ENCODE results near the gene KCND3. TPM values are rescaled to one million over a fixed set of nuclear protein-coding genes. Genes with fewer than 3 reads are reported as not detected.
"Not testable (repeated sequence)": the region's sequence is repeated elsewhere in the genome, so short reads cannot be mapped to it uniquely, and the experiment has no call there.

The KCND3 gene
- total and polyA plus RNA-seq, 8 donors = 2.5 to 18.6 (median 6.9) TPM

DNA sequence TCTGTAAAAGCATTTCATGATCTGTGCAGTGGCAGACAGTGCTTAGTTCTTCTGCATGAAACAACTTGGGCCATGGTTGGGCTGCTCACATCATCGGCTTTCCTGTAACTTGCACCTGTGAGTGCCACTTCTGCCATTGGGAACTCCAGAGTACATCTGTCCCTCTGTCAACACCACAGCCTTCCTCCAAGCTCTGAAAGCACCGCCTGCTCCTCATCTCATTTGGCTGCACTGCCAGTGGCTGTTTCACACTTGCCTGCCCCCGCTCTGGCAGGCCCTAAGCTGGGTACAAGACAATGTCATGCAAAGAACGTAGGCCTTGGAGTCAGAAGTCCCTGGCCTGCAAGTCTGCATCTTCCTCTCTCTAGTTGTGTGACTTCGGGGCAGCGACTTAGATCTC lies 187.4 kb downstream of the KCND3 start:
- DNase-seq (no peak), FAIRE-seq (no peak), ATAC-seq (no peak)
- Histone ChIP-seq H3K4me3 (no peak overlapping the region), H3K9me3 (no peaks in the 10 kb centered on the region), H3K27me3 (no peaks in the 10 kb centered on the region), H3K4me1 (no peaks in the 10 kb centered on the region), H3K27ac (no peak overlapping the region), H3K36me3 (no peaks in the 10 kb centered on the region)
- intact Hi-C loops (cut with DNase I) = no loop called here
- TF ChIP-seq CTCF (IDR thresholded peaks at IDR 0.05) = no peak
- WGBS, 2 donors = 90 to 94% methylated on average over 6 of the region's 6 CpGs

DNA sequence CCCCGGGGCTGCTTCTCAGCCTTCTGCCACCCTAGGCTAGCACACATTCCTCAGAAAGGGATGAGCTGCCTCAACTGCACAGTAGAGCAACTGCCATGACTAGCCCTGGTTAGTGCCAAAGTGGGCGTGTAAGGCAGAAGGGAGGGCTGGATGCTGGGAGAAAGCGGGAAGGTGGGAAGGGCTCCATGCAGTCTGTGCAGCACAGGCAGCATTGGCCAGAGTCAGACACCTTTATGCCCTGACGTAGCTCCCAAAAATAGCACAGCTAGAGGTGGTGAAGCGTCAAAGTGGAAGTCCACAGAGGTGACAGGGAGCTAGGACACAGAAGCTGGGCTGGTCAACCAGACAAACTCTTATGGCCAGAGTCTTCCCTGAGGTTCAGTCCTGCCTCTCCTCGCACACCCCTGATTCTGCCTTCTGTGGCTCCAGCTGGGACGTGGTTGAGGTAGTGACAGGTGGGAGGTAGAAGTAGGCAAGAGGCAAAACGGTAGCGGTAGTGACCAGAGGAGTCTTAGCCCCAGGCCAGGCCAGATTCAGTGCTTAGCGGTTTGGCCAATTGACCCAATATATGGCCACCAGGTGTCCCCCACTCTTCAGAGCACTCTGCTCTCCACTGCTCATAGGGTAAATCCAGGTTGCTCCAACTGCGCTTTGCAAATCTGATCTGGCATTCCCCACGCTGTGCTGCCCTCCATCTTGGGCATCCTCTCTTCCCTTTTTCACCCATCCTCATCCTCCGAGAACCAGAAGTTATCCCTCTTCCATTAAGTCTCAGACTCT lies 188.2 kb downstream of the KCND3 start:
- Histone ChIP-seq H3K36me3 (no peaks in the 10 kb centered on the region), H3K4me1 (no peaks in the 10 kb centered on the region), H3K27me3 (no peaks in the 10 kb centered on the region), H3K27ac (no peak overlapping the region), H3K9me3 (no peaks in the 10 kb centered on the region), H3K4me3 (no peak overlapping the region)
- 84 to 87% methylated on average over 13 of the region's 13 CpGs for WGBS, 2 donors
- FAIRE-seq = no peak
- peak in 2 of 4 donors; percentile 37 to 40 for ATAC-seq
- intact Hi-C loops (cut with DNase I) = no loop called here
- no peak for DNase-seq
- TF ChIP-seq CTCF (IDR thresholded peaks at IDR 0.05) = no peak

DNA sequence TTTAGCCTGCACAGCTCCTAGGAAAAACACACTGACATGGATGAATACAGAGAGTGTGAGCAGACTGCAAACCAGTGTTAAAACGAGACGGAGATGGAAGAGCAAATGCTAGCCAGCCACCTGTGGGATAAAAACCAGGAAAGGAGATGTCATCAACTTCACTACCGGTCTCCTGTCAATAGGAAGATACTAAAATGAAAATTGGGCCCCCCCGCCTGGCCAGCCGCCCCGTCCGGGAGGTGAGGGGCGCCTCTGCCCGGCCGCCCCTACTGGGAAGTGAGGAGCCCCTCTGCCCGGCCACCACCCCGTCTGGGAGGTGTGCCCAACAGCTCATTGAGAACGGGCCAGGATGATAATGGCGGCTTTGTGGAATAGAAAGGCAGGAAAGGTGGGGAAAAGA lies 189.7 kb downstream of the KCND3 start:
- FAIRE-seq; H3K4me3 ChIP-seq; H3K36me3 ChIP-seq; H3K4me1 ChIP-seq; DNase-seq; H3K27me3 ChIP-seq; H3K9me3 ChIP-seq; H3K27ac ChIP-seq; intact Hi-C loops (cut with DNase I); ATAC-seq: not testable (repeated sequence)
- WGBS, 2 donors = 82 to 96% methylated on average over 10 to 14 of the region's 14 CpGs

GRCh38 chr1:111798580-111798979 lies 190.9 kb downstream of the KCND3 start:
- TF ChIP-seq CTCF (IDR thresholded peaks at IDR 0.05) = no peak

GRCh38 chr1:111795401-111795800 lies 194.1 kb downstream of the KCND3 start:
- 78 to 85% methylated on average over 6 of the region's 6 CpGs for WGBS, 2 donors
- intact Hi-C loops (cut with DNase I) = no loop called here

More at GRCh38 chr1:111798580-111798979, 190.9 kb downstream of the KCND3 start:
- Histone ChIP-seq H3K9me3 (no peaks in the 10 kb centered on the region), H3K4me1 (no peaks in the 10 kb centered on the region), H3K36me3 (no peaks in the 10 kb centered on the region), H3K27me3 (no peaks in the 10 kb centered on the region), H3K4me3 (no peak overlapping the region), H3K27ac (no peak overlapping the region)
- ATAC-seq (no peak), FAIRE-seq (no peak), DNase-seq (no peak)
- intact Hi-C loops (cut with DNase I) = no loop called here
- WGBS, 2 donors = 92 to 100% methylated on average over 2 of the region's 2 CpGs

More at GRCh38 chr1:111795401-111795800, 194.1 kb downstream of the KCND3 start:
- no peak for DNase-seq
- no peak for ATAC-seq
- no peak for FAIRE-seq
- H3K27me3 ChIP-seq = no peaks in the 10 kb centered on the region
- no peak overlapping the region for H3K27ac ChIP-seq
- no peak overlapping the region for H3K4me3 ChIP-seq
- H3K4me1 ChIP-seq = no peaks in the 10 kb centered on the region
- TF ChIP-seq CTCF (IDR thresholded peaks at IDR 0.05) = no peak
- no peaks in the 10 kb centered on the region for H3K9me3 ChIP-seq
- H3K36me3 ChIP-seq = no peaks in the 10 kb centered on the region

Data from pancreas (tissue), 10 donors.